ENCODE results near the gene IRX4.

The IRX4 gene

DNA sequence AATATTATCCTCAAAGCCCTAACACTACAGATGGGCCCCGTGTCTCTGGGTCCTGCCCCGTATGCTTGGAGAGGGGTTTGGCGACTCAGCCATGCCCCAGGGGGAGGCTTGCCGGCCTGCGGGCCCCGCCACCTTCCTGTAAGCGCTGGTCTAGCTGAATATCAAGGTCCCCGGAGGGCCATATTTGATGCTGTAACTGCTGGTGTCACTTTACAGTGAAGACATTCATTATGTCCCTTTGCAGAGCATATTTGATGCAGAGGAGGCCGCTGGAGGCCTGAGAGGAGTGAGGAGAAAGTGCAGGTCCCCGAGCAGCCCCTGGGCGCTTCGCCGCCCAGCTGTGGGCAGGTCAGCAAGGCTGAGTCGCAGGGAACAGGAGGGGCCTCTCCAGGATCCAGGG is 16.8 kb downstream of the IRX4 start:
- H3K36me3 Mint-ChIP-seq: no peaks in the 10 kb centered on the region
- no peaks in the 10 kb centered on the region for H3K9me3 Mint-ChIP-seq
- no peak overlapping the region for H3K27ac Mint-ChIP-seq
- H3K4me1 Mint-ChIP-seq: no peaks in the 10 kb centered on the region
- no peak overlapping the region for H3K4me3 Mint-ChIP-seq
- peaks cover 14% of the 10 kb centered on the region for H3K27me3 Mint-ChIP-seq

DNA sequence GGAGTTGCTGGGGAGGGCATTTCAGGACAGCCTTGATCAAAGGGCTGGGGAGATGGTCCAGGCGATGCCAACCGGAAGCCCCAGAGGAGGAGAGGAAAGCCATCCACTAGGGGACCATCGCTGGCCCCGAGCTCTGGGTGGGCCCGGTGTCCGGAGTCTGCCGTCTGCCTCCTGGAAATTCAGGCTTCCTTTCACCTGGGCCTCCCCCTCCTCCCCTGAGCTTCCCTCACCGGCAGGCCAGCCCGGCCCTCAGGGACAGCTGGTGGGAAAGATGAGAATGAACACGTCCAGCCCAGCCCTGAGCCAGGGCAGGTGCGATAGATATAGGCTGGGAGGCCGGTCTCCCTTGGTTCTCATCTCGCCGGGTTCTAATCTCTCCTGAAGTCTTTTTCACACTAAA is 17.2 kb downstream of the IRX4 start:
- H3K36me3 Mint-ChIP-seq: no peaks in the 10 kb centered on the region
- H3K27ac Mint-ChIP-seq: no peak overlapping the region
- H3K4me3 Mint-ChIP-seq: no peak overlapping the region
- no peaks in the 10 kb centered on the region for H3K9me3 Mint-ChIP-seq
- peaks cover 14% of the 10 kb centered on the region for H3K27me3 Mint-ChIP-seq
- no peaks in the 10 kb centered on the region for H3K4me1 Mint-ChIP-seq

DNA sequence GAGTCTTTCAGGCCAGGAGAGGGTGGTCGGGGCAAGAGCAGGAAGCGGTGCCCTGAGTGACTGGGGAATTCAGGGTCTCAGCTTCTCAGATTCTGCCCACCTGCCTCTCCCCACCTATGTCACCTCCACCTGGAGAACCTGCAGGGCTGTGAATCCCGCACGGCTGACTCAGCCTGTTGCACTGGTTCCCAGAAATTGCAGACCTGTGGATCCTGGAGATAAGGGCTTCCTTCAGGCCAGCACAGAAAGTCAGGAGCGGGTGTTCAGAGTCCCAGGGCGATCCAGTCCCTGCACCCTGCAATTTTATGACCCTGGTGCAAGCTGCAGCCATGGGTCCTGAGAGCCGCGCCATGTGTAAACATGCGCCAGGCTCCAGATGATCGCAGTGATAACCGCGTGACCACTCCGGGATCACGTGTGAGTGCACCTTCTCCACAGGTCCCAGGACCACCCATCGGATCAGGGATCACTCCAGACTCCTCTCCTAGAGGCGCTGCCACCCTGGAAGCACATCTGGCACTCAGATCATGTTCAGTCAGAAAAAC is 17.8 kb downstream of the IRX4 start:
- H3K27me3 Mint-ChIP-seq: peaks cover 14% of the 10 kb centered on the region
- H3K4me3 Mint-ChIP-seq: no peak overlapping the region
- no peaks in the 10 kb centered on the region for H3K36me3 Mint-ChIP-seq
- H3K4me1 Mint-ChIP-seq: no peaks in the 10 kb centered on the region
- no peak overlapping the region for H3K27ac Mint-ChIP-seq
- no peaks in the 10 kb centered on the region for H3K9me3 Mint-ChIP-seq

DNA sequence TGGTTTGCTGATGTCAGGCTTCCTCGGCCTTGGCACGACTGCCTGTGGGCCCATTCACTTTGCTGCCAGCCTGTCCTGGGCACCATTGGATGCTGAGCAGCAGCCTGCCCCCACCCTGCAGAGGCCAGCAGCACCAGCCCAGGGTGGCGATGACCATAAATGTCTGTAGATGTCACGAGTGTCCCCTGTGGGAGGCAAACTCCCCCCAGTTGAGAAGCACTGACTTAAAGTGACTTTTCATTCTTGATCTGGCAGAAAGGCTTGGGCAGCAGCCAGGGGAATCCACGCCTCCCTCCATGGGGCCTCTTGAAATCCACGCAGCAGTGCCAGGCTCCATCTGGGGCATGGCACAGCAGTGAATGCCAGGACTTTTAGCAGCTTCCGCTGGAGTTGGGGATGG is 21.8 kb downstream of the IRX4 start:
- Mint-ChIP-seq H3K27me3 (peaks cover 11% of the 10 kb centered on the region), H3K9me3 (no peaks in the 10 kb centered on the region), H3K4me3 (no peak overlapping the region), H3K27ac (no peak overlapping the region), H3K36me3 (no peaks in the 10 kb centered on the region), H3K4me1 (no peaks in the 10 kb centered on the region)

DNA sequence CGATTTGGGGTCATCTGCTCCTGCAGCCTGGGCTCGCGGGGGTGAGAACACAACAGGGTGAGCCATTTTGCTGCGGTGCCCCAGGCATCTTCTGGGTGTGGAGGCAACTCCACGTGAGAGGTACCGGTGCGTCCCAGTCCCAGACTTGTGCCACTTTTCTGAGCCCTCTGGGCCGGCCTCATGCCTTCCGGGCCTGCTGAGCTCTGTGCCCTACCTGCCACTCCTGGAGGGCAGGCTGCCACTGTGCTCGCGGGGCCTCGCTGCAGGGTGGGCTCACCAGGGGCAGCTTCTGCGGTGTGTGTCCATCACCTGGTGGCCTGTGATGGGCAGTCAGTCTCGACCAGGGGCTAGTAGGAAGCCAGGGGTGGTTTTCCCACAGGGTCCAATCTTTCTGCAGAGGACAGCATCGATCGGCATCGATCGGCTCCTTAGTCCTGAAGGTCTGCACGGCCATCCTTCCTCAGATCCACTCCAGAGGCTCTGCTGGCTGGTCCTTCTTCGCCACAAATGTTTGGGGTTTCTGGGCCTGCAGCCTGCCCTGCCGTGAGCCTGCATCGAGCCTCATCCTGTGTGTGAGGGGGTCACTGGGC is 22.6 kb downstream of the IRX4 start:
- no peak overlapping the region for H3K4me3 Mint-ChIP-seq
- no peak overlapping the region for H3K27ac Mint-ChIP-seq
- H3K9me3 Mint-ChIP-seq: no peaks in the 10 kb centered on the region
- peaks cover 9% of the 10 kb centered on the region for H3K27me3 Mint-ChIP-seq
- no peaks in the 10 kb centered on the region for H3K4me1 Mint-ChIP-seq
- H3K36me3 Mint-ChIP-seq: no peaks in the 10 kb centered on the region

DNA sequence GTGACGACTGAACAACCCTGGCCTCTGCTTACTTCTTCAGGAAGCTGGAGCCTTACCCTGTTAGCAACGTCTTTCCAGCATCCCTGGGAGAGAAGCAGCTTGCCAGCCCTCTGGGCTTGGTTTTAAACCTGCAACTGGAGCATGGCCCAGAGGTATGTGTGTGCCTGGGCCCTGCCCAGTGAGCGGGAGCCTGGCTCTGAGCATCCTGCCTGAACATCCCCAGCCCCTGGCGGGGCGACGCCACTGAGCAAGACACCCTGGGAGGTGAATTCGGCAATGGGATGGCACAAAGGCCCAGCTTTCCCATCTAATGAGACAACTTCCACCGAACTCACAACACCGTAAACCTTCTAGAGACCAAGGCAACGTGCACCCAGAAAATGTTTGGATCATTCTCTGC is 23.6 kb downstream of the IRX4 start:
- no peaks in the 10 kb centered on the region for H3K9me3 Mint-ChIP-seq
- no peak overlapping the region for H3K27ac Mint-ChIP-seq
- H3K36me3 Mint-ChIP-seq: no peaks in the 10 kb centered on the region
- H3K4me1 Mint-ChIP-seq: no peaks in the 10 kb centered on the region
- peaks cover 10% of the 10 kb centered on the region for H3K27me3 Mint-ChIP-seq
- H3K4me3 Mint-ChIP-seq: no peak overlapping the region

DNA sequence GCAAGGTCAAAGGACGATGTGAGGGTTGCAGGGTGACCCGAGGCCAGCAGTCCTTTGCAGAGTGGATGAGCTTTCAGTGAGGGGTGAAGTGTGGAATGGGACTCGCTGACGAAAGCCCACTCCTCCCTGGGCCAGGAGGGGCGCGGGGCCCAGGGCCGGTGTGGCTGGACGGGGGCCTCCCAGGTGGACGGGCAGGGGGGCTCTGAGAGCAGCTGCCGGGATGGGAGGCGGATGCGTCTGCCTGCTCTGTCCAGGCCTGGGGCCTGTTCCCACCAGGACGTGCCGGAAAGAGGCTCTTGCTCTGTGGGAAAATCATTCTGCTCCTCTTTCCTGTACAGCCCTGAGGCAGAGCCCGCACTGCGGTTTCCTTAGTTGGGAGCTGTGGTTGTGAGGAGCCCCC is 24.3 kb downstream of the IRX4 start:
- H3K27ac Mint-ChIP-seq: no peak overlapping the region
- H3K4me1 Mint-ChIP-seq: no peaks in the 10 kb centered on the region
- H3K36me3 Mint-ChIP-seq: no peaks in the 10 kb centered on the region
- H3K4me3 Mint-ChIP-seq: no peak overlapping the region
- H3K9me3 Mint-ChIP-seq: no peaks in the 10 kb centered on the region
- peaks cover 16% of the 10 kb centered on the region for H3K27me3 Mint-ChIP-seq

DNA sequence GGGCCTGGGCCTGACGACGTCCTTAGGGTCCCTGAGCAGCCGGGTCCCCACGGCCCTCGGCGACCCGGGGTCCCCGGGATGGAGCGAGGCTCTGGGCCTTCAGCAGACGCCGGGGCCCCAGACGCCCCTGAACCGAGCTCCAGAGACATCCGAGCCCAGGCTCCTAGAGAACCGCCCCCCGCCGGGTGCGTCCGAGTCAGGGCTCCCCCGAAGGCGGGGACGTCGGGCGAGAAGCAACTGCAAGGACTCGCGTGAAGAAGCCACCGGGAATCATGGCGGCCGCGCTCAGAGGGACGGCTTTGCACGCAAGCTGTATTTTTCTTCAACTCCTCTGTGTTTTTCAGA is 25.5 kb downstream of the IRX4 start:
- Mint-ChIP-seq H3K9me3 (no peaks in the 10 kb centered on the region), H3K27ac (no peak overlapping the region), H3K4me1 (no peaks in the 10 kb centered on the region), H3K4me3 (no peak overlapping the region), H3K36me3 (no peaks in the 10 kb centered on the region), H3K27me3 (peaks cover 19% of the 10 kb centered on the region)

DNA sequence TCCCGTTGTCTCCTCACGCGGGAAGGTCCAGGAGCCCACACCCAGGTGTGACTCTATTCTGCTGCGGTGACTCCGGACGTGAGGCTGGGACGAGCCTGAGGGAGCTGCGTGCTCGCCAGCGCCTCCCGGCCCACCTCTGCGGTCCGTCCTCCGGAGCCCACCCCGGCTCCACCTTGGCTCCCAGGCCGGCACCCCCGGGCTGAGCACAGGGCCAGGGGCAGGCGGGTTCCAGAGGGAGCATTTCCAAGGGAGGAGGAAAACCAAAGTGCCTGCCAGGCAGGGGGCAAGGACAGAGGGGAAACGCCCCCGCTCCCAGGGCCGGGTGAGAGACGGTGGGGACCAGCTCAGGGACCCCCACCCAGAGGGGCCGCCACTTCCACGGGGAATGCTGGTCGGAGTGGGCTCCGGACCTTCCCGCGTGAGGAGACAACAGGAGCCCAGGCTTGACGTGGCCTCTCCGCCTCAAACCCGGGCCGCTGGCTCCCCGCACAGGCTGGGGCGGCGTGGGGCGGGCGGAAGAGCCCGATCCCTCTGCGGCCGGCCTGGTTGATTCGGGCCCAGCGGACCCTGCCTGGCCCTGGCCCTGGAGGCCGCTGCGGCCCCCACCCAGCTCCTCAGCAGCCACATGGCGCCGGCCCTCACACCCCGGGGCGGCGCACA is 26.0 kb downstream of the IRX4 start:
- no peaks in the 10 kb centered on the region for H3K4me1 Mint-ChIP-seq
- no peak overlapping the region for H3K4me3 Mint-ChIP-seq
- no peak overlapping the region for H3K27ac Mint-ChIP-seq
- H3K36me3 Mint-ChIP-seq: no peaks in the 10 kb centered on the region
- H3K27me3 Mint-ChIP-seq: peaks cover 17% of the 10 kb centered on the region
- H3K9me3 Mint-ChIP-seq: no peaks in the 10 kb centered on the region

DNA sequence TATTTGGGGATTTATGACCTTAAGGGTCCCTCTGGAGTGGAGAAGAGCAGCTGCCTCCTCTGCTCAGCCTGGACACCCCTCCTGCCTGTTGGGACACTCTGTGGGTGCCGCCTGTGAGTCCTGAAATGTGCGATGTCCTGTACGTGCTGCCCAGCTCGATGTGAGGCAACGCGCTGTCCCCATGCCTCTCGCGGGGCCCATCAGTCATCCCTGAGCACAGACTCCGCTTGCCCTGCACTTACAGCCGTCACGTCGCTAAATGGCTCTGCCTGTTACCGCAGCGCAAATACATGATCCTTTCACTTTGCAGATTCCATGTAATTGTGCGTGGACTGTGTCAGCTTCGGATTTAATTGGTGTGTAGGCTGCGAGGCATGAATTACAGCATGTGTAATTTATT is 27.1 kb downstream of the IRX4 start:
- H3K9me3 Mint-ChIP-seq: no peaks in the 10 kb centered on the region
- H3K4me3 Mint-ChIP-seq: no peak overlapping the region
- no peaks in the 10 kb centered on the region for H3K4me1 Mint-ChIP-seq
- H3K27ac Mint-ChIP-seq: no peak overlapping the region
- H3K36me3 Mint-ChIP-seq: no peaks in the 10 kb centered on the region
- peaks cover 24% of the 10 kb centered on the region for H3K27me3 Mint-ChIP-seq

DNA sequence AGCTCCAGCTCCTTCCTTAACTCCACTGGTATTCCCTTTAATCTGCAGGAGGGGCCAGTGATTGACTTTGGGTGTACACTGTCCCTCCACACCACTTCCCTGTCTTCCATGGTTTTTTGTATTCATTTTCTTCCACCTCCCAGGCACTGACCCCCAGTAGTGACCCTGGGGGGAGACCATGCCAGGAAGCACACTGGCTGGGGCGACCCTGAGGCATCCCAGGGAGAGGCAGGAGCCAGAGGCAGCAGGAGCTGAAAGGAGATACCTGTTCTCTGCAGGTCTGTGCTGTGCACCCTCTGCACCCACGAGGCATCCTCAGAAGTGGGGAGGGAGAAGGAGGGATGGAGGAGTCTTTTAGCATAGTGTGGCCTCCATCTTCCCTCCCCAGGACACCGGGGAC is 27.6 kb downstream of the IRX4 start:
- no peaks in the 10 kb centered on the region for H3K36me3 Mint-ChIP-seq
- H3K4me3 Mint-ChIP-seq: no peak overlapping the region
- H3K9me3 Mint-ChIP-seq: no peaks in the 10 kb centered on the region
- no peaks in the 10 kb centered on the region for H3K4me1 Mint-ChIP-seq
- H3K27ac Mint-ChIP-seq: no peak overlapping the region
- H3K27me3 Mint-ChIP-seq: peaks cover 24% of the 10 kb centered on the region

DNA sequence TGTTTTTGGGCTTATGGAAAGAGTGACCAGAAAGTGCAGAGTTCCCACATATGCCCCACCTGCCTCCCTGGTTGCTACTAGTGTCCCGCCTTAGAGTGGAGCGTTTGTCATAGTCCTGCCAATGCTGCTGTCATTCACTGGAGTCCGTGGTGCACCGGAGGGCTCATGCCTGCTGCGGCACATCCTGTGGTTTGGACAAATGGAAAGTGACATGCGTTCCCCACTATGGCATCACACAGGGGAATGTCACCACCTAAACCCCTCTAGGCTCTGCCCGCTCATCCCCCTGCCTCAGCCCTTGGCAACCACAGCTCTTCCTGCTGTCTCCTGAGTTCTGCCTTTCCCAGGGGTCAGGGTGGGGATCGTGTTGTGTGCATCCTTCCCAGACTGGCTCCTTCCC is 29.2 kb downstream of the IRX4 start:
- Mint-ChIP-seq H3K36me3 (no peaks in the 10 kb centered on the region), H3K9me3 (no peaks in the 10 kb centered on the region), H3K4me1 (no peaks in the 10 kb centered on the region), H3K27ac (no peak overlapping the region), H3K27me3 (peaks cover 24% of the 10 kb centered on the region), H3K4me3 (no peak overlapping the region)

DNA sequence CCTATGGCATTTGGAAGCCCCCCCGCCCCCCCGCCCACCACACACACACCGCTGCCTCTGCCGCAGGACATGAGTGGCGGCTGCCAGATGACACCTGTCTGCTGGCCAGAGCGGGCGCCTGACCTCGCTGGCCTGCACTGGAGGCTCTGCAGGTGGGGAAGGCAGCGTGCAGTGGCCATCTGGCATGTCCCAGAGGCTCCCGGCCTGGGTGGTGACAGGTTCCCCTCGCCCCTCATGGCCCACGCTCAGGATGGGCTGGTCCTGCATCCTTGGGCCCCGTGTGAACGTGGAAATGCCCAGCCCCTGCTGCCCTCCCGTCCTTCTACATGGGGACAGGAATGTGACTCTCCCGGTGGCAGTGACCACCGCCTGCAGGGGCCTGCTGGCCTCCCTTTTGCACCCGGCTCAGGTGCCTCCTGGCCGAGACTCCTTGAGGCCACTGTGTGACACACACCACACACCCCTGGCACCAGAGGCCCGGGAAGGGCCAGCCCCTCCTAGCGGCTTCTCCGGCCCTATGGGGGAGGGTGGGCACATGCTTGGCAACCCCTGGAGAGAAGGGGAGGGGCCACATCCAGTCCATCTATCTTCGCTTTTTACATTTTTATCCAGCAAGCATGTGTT is 30.3 kb downstream of the IRX4 start:
- Mint-ChIP-seq H3K4me3 (no peak overlapping the region), H3K27ac (no peak overlapping the region), H3K36me3 (no peaks in the 10 kb centered on the region), H3K27me3 (peaks cover 29% of the 10 kb centered on the region), H3K9me3 (no peaks in the 10 kb centered on the region), H3K4me1 (no peaks in the 10 kb centered on the region)

DNA sequence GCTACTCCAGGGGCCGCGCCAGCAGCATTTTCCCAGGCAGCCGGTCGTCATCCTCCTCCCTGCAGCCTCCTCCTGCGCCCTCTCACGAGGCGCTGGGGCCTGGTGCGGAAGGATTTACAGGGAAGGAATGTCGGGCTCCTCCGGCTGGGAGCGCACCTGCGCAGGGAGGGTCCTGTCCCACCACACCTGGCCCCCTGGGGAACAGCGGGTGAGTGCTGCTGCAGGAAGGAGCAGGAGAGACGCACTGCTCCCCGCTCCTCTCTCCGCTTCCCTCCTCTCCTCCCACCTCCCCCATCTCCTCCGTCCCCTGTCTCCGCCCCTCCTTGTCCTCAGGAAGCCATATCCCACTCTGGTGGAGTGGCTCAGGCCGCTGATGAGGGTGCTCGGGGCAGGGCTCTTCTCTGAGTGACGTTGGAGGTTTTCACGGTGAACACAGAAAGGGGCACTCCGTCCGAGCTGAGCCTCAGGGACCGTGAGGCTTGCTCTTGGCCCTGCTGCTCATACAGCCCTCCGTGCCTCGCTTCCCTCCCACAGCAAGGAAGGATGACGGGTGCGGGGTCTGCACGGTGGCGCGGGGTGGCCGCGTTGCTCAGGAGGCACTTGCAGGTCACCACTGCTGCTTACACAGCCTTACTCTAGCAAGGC is 31.3 kb downstream of the IRX4 start:
- Mint-ChIP-seq H3K27me3 (peaks cover 29% of the 10 kb centered on the region), H3K4me3 (no peak overlapping the region), H3K36me3 (no peaks in the 10 kb centered on the region), H3K9me3 (no peaks in the 10 kb centered on the region), H3K27ac (no peak overlapping the region), H3K4me1 (no peaks in the 10 kb centered on the region)

DNA sequence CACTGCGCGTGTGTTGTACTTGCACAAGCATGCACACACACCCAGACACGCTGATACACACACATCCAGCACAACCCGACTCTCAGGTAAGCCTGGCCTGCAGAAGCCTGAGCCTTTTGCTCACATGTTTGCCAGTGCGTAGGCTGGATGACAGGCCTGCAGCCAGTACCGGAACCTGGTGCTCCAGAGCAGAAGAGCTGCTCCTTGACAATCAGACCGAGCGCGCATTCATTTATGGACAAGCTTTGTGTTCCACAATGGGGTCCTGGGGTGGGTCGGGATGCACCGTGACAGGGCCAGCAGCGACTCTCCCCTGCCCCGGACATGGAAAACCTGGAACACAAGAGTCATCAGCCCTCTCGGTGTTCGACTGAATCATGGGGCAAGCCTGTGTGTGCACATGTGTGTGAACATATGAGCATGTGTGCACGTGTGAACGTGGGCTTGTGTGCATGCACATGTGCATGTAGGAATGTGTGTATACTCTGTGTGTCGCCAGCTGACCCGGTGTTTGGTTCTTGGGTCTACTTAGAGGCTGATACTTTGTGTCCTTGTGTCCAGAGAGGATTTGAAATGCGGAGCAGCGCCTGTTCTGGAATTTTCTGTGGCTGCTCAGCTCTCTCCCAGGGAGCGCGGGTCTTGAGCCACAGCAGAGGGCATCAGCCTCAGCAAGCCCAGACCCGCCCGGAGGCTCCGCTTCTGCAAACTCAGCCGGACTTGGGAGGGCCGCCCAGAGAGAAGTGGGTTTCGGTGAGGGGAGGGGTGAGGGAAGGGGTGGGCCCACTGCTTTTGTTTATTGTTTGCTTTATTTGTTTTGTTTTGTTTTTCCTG is 32.2 kb downstream of the IRX4 start:
- peaks cover 27% of the 10 kb centered on the region for H3K27me3 Mint-ChIP-seq
- H3K4me1 Mint-ChIP-seq: no peaks in the 10 kb centered on the region
- H3K27ac Mint-ChIP-seq: no peak overlapping the region
- no peaks in the 10 kb centered on the region for H3K36me3 Mint-ChIP-seq
- H3K4me3 Mint-ChIP-seq: no peak overlapping the region
- no peaks in the 10 kb centered on the region for H3K9me3 Mint-ChIP-seq

All from activated naive CD4-positive, alpha-beta T cell treated with anti-CD3 and anti-CD28 coated beads, Interleukin-2, amount 50 U/mL, for 24 hours (primary cell).